HEK293 (cell line): Measurements from ENCODE around the gene NR2F2.

Source experiments
- CTCF ChIA-PET: fragments of 350-600 bp; formaldehyde crosslinking; extraction: SDS; loops from one replicate; lab custom pipeline; 2021; ENCODE audit warnings: antibody characterized with exemption; lab: Yijun Ruan, JAX
- POLR2A ChIA-PET: fragments of 300-600 bp; formaldehyde crosslinking; extraction: SDS; loops from one replicate; lab custom pipeline; 2020; ENCODE audit warnings: antibody characterized with exemption, inconsistent platforms; lab: Yijun Ruan, JAX
- H3K27ac ChIP-seq: fragments of 200-500 bp; sonication (Bioruptor generic); 2 replicates; pipeline ENCODE4 v1.5.1; 2014; ENCODE audit warnings: low read depth, low read length, control low read depth, inconsistent platforms; ENCODE audit errors: extremely low read depth
- H3K36me3 ChIP-seq, 2 experiments: fragments of 200-500 bp in 1 of 2; sonication (Bioruptor generic) in 1 of 2; 1 replicate in 1 of 2; 2 replicates in 1 of 2; pipeline ENCODE4 v1.5.1; 2014 to 2017; ENCODE audit warnings: inconsistent platforms in 2 of 2, low read length in 2 of 2; ENCODE audit not compliant: control insufficient read depth in 2 of 2, insufficient read depth in 1 of 2
- H3K4me1 ChIP-seq: fragments of 200-500 bp; sonication (Bioruptor generic); 2 replicates; pipeline ENCODE4 v1.5.1; 2014; ENCODE audit warnings: mild to moderate bottlenecking, low read length, inconsistent platforms; ENCODE audit not compliant: control insufficient read depth, insufficient read depth
- H3K4me3 ChIP-seq: 2 replicates; pipeline ENCODE4 v1.5.1; 2011; ENCODE audit warnings: low read depth, mild to moderate bottlenecking, control low read depth, low read length, moderate library complexity
- H3K9me3 ChIP-seq: fragments of 200-500 bp; sonication (Bioruptor generic); 2 replicates; pipeline ENCODE4 v1.5.1; 2014; ENCODE audit warnings: low read depth, low read length, inconsistent platforms; ENCODE audit not compliant: control insufficient read depth, insufficient read depth
- CTCF ChIP-seq: fragments of 450-650 bp; formaldehyde crosslinking; IDR thresholded peaks from 2 replicates; pipeline ENCODE4 v1.5.1; 2016; ENCODE audit warnings: missing biosample characterization, missing genetic modification characterization
- GFI1B ChIP-seq: fragments of 450-650 bp; formaldehyde crosslinking; IDR thresholded peaks from 2 replicates; pipeline ENCODE4 v1.5.1; 2016; ENCODE audit warnings: missing biosample characterization, missing genetic modification characterization
- GLIS1 ChIP-seq: fragments of 450-650 bp; formaldehyde crosslinking; IDR thresholded peaks from 2 replicates; pipeline ENCODE4 v1.5.1; 2016; ENCODE audit warnings: missing biosample characterization, missing genetic modification characterization
- HOXD13 ChIP-seq: sonication (generic); formaldehyde crosslinking; IDR thresholded peaks from 2 replicates; pipeline ENCODE4 v1.8.0; 2022; ENCODE audit warnings: missing genetic modification reagents, borderline replicate concordance
- IKZF3 ChIP-seq: fragments of 450-650 bp; IDR thresholded peaks from 2 replicates; pipeline ENCODE4 v1.5.0; 2018; ENCODE audit warnings: missing biosample characterization, mild to moderate bottlenecking, missing genetic modification characterization, moderate library complexity
- KLF10 ChIP-seq: fragments of 450-650 bp; IDR thresholded peaks from 2 replicates; pipeline ENCODE4 v1.5.1; 2018; ENCODE audit warnings: missing biosample characterization, mild to moderate bottlenecking, missing genetic modification characterization
- MYNN ChIP-seq: fragments of 450-650 bp; formaldehyde crosslinking; IDR thresholded peaks from 2 replicates; pipeline ENCODE4 v1.5.1; 2016; ENCODE audit warnings: missing biosample characterization, missing genetic modification characterization, borderline replicate concordance
- PRDM6 ChIP-seq: fragments of 450-650 bp; formaldehyde crosslinking; IDR thresholded peaks from 2 replicates; pipeline ENCODE4 v1.5.1; 2017; ENCODE audit warnings: missing biosample characterization, missing genetic modification characterization
- YY2 ChIP-seq: fragments of 450-650 bp; formaldehyde crosslinking; IDR thresholded peaks from 2 replicates; pipeline ENCODE4 v1.5.1; 2016; ENCODE audit warnings: missing biosample characterization, missing genetic modification characterization
- ZBTB44 ChIP-seq: fragments of 450-650 bp; IDR thresholded peaks from 2 replicates; pipeline ENCODE4 v1.5.1; 2018; ENCODE audit warnings: missing biosample characterization, mild to moderate bottlenecking, missing genetic modification characterization
- ZBTB7A ChIP-seq: fragments of 450-650 bp; formaldehyde crosslinking; IDR thresholded peaks from 2 replicates; pipeline ENCODE4 v1.5.1; 2016; ENCODE audit warnings: low read depth, missing biosample characterization, missing genetic modification characterization
- ZEB2 ChIP-seq: fragments of 450-650 bp; formaldehyde crosslinking; IDR thresholded peaks from 2 replicates; pipeline ENCODE4 v1.5.1; 2016; ENCODE audit warnings: missing biosample characterization, missing genetic modification characterization
- ZFHX2 ChIP-seq: fragments of 450-650 bp; formaldehyde crosslinking; conservative IDR thresholded peaks from 2 replicates; pipeline ENCODE4 v1.5.1; 2016; ENCODE audit warnings: missing biosample characterization, missing genetic modification characterization
- ZFP37 ChIP-seq: fragments of 450-650 bp; formaldehyde crosslinking; IDR thresholded peaks from 2 replicates; pipeline ENCODE4 v1.5.1; 2016; ENCODE audit warnings: missing biosample characterization, missing genetic modification characterization
- ZNF175 ChIP-seq: fragments of 450-650 bp; formaldehyde crosslinking; IDR thresholded peaks from 2 replicates; pipeline ENCODE4 v1.5.1; 2016; ENCODE audit warnings: missing biosample characterization, missing genetic modification characterization
- ZNF292 ChIP-seq: fragments of 450-650 bp; formaldehyde crosslinking; IDR thresholded peaks from 2 replicates; pipeline ENCODE4 v1.5.1; 2016; ENCODE audit warnings: low read depth, missing biosample characterization, missing genetic modification characterization, borderline replicate concordance
- ZNF335 ChIP-seq: fragments of 450-650 bp; formaldehyde crosslinking; conservative IDR thresholded peaks from 2 replicates; pipeline ENCODE4 v1.5.1; 2016; ENCODE audit warnings: missing biosample characterization, missing genetic modification characterization
- ZNF354C ChIP-seq: fragments of 450-650 bp; formaldehyde crosslinking; IDR thresholded peaks from 2 replicates; pipeline ENCODE4 v1.5.1; 2016; ENCODE audit warnings: missing biosample characterization, missing genetic modification characterization, low read depth, borderline replicate concordance
- ZNF362 ChIP-seq: fragments of 450-650 bp; formaldehyde crosslinking; IDR thresholded peaks from 2 replicates; pipeline ENCODE4 v1.5.1; 2016; ENCODE audit warnings: missing biosample characterization, missing genetic modification characterization
- ZNF366 ChIP-seq: fragments of 450-650 bp; formaldehyde crosslinking; conservative IDR thresholded peaks from 2 replicates; pipeline ENCODE4 v1.5.1; 2016; ENCODE audit warnings: missing biosample characterization, missing genetic modification characterization
- ZNF510 ChIP-seq: fragments of 450-650 bp; formaldehyde crosslinking; IDR thresholded peaks from 2 replicates; pipeline ENCODE4 v1.5.1; 2018; ENCODE audit warnings: mild to moderate bottlenecking, missing genetic modification characterization, missing biosample characterization; ENCODE audit not compliant: insufficient replicate concordance
- ZNF544 ChIP-seq: fragments of 450-650 bp; formaldehyde crosslinking; IDR thresholded peaks from 2 replicates; pipeline ENCODE4 v1.5.0; 2017; ENCODE audit warnings: missing biosample characterization, missing genetic modification characterization
- ZNF555 ChIP-seq: fragments of 450-650 bp; formaldehyde crosslinking; conservative IDR thresholded peaks from 2 replicates; pipeline ENCODE4 v1.5.1; 2017; ENCODE audit warnings: missing biosample characterization, mild to moderate bottlenecking, missing genetic modification characterization, inconsistent platforms
- ZNF561 ChIP-seq: fragments of 450-650 bp; IDR thresholded peaks from 2 replicates; pipeline ENCODE4 v1.5.1; 2018; ENCODE audit warnings: missing biosample characterization, missing genetic modification characterization, borderline replicate concordance
- ZNF585B ChIP-seq: fragments of 450-650 bp; formaldehyde crosslinking; IDR thresholded peaks from 2 replicates; pipeline ENCODE4 v1.5.1; 2016; ENCODE audit warnings: missing biosample characterization, missing genetic modification characterization
- ZNF629 ChIP-seq: fragments of 450-650 bp; formaldehyde crosslinking; IDR thresholded peaks from 2 replicates; pipeline ENCODE4 v1.5.1; 2017; ENCODE audit warnings: missing biosample characterization, missing genetic modification characterization
- ZNF660 ChIP-seq: fragments of 450-650 bp; IDR thresholded peaks from 2 replicates; pipeline ENCODE4 v1.5.1; 2018; ENCODE audit warnings: missing biosample characterization, mild to moderate bottlenecking, missing genetic modification characterization
- ZNF664 ChIP-seq: fragments of 450-650 bp; formaldehyde crosslinking; IDR thresholded peaks from 2 replicates; pipeline ENCODE4 v1.5.1; 2016; ENCODE audit warnings: missing biosample characterization, missing genetic modification characterization
- ZNF670 ChIP-seq: fragments of 450-650 bp; formaldehyde crosslinking; IDR thresholded peaks from 2 replicates; pipeline ENCODE4 v1.5.1; 2016; ENCODE audit warnings: missing biosample characterization, missing genetic modification characterization, low read depth
- ZNF776 ChIP-seq: fragments of 450-650 bp; formaldehyde crosslinking; IDR thresholded peaks from 2 replicates; pipeline ENCODE4 v1.5.0; 2017; ENCODE audit warnings: missing biosample characterization, missing genetic modification characterization, borderline replicate concordance
- ZNF830 ChIP-seq: fragments of 450-650 bp; IDR thresholded peaks from 2 replicates; pipeline ENCODE4 v1.5.0; 2018; ENCODE audit warnings: missing biosample characterization, missing genetic modification characterization, low read depth, mild to moderate bottlenecking, moderate library complexity
- ZSCAN23 ChIP-seq: fragments of 450-650 bp; formaldehyde crosslinking; IDR thresholded peaks from 2 replicates; pipeline ENCODE4 v1.5.1; 2016; ENCODE audit warnings: missing biosample characterization, missing genetic modification characterization
- ZXDB ChIP-seq: fragments of 450-650 bp; formaldehyde crosslinking; IDR thresholded peaks from 2 replicates; pipeline ENCODE4 v1.5.1; 2016; ENCODE audit warnings: missing biosample characterization, missing genetic modification characterization

Gene NR2F2

GRCh38 chr15:96327155-96327741 is 3.3 kb upstream of the NR2F2 start:
- peak overlapping the region; percentile 60 for H3K4me3 ChIP-seq
- no peaks in the 10 kb centered on the region for H3K36me3 ChIP-seq
- CTCF ChIA-PET = interaction anchor here (0.5 to 3.1 kb wide), 62 partner anchors 9 to 1898 kb away, joined by 3 to 29 read pairs (median 3); no protein-coding TSS in a partner anchor
- H3K9me3 ChIP-seq = no peaks in the 10 kb centered on the region
- H3K4me1 ChIP-seq = peaks cover 11% of the 10 kb centered on the region
- POLR2A ChIA-PET = interaction anchor here (0.7 to 2.8 kb wide), 20 partner anchors 9 to 1911 kb away, joined by 3 to 24 read pairs (median 4); no protein-coding TSS in a partner anchor
- peak overlapping the region; percentile 90 for H3K27ac ChIP-seq
- TF ChIP-seq ZFHX2 (tag by site-specific recombination) (no peak), YY2 (tag by site-specific recombination) (no peak), ZNF629 (tag by site-specific recombination) (peak; percentile 7; the same call in 1 of the 2 replicates), ZBTB7A (tag by site-specific recombination) (0 out of 2 replicates have a peak, but pooled peaks have one; percentile 27), ZNF664 (0 out of 2 replicates have a peak, but pooled peaks have one; percentile 6), CTCF (peak; percentile 77), IKZF3 (peak; percentile 68; the same call in 1 of the 2 replicates), GFI1B (tag by site-specific recombination) (peak; percentile 90), ZNF544 (tag by site-specific recombination) (no peak), ZNF776 (tag by site-specific recombination) (no peak), ZNF354C (no peak), ZEB2 (tag by site-specific recombination) (peak; percentile 28; the same call in 1 of the 2 replicates), ZXDB (tag by site-specific recombination) (peak; percentile 87), ZNF561 (tag by site-specific recombination) (0 out of 2 replicates have a peak, but pooled peaks have one; percentile 23), ZNF292 (tag by site-specific recombination) (no peak), MYNN (tag by site-specific recombination) (peak; percentile 81), ZNF585B (no peak), ZNF830 (tag by site-specific recombination) (no peak), PRDM6 (tag by site-specific recombination) (peak; percentile 63; the same call in 1 of the 2 replicates), KLF10 (tag by site-specific recombination) (no peak), ZNF510 (tag by site-specific recombination) (no peak), ZFP37 (tag by site-specific recombination) (no peak), GLIS1 (no peak), ZNF555 (no peak), ZSCAN23 (tag by site-specific recombination) (no peak), ZNF366 (tag by site-specific recombination) (0 out of 2 replicates have a peak, but pooled peaks have one; percentile 18), ZNF175 (tag by site-specific recombination) (no peak), ZNF670 (tag by site-specific recombination) (no peak), ZNF660 (peak; percentile 94), ZNF362 (peak; percentile 72), ZBTB44 (tag by site-specific recombination) (peak; percentile 38; the same call in 1 of the 2 replicates), ZNF335 (tag by site-specific recombination) (peak; percentile 92), HOXD13 (CRISPR knock-in tag) (no peak)
